Gastrocnemius medialis (tissue), 4 donors: ENCODE results near the gene SH3GL3. TPM values are rescaled to one million over a fixed set of nuclear protein-coding genes. Genes with fewer than 3 reads are reported as not detected.

Source experiments
- ATAC-seq, 2 donors: fragments of 150-250 bp; one replicate each; pipeline ENCODE4 v1.9.1; 2016
- DNase-seq, 2 donors: peaks; one replicate each; pipeline ENCODE4 v3.0.0-alpha.2; 2019
- H3K27ac ChIP-seq, 4 donors: fragments of 200-600 bp; sonication (generic); 1 replicate in 1 of 4; 2 replicates in 3 of 4; pipeline ENCODE4 v1.5.1; 2016 to 2018; ENCODE audit warnings: mild to moderate bottlenecking in 2 of 4, moderate library complexity in 1 of 4
- H3K27me3 ChIP-seq, 3 donors: fragments of 200-600 bp; sonication (generic) in 2 of 3; 1 replicate in 1 of 3; 2 replicates in 2 of 3; pipeline versions ENCODE4 v1.5.1 to v1.6.0; 2016 to 2019; ENCODE audit warnings: mild to moderate bottlenecking in 1 of 3, moderate library complexity in 1 of 3
- H3K36me3 ChIP-seq, 2 donors: fragments of 200-600 bp; sonication (generic) in 1 of 2; one replicate each; pipeline ENCODE4 v1.5.1; 2017 to 2018
- H3K4me1 ChIP-seq, 2 donors: fragments of 200-600 bp; sonication (generic) in 1 of 2; one replicate each; pipeline ENCODE4 v1.5.1; 2016 to 2017; ENCODE audit warnings: mild to moderate bottlenecking in 2 of 2
- H3K4me3 ChIP-seq, 4 donors: fragments of 200-600 bp; sonication (generic) in 3 of 4; 1 replicate in 1 of 4; 2 replicates in 3 of 4; pipeline ENCODE4 v1.5.1; 2016 to 2019; ENCODE audit warnings: mild to moderate bottlenecking in 2 of 4
- H3K9me3 ChIP-seq, 3 donors: fragments of 200-600 bp; sonication (generic) in 2 of 3; 1 replicate in 1 of 3; 2 replicates in 2 of 3; pipeline ENCODE4 v1.5.1; 2016 to 2019
- CTCF ChIP-seq, 5 experiments: fragments of 450-650 bp in 3 of 5; fragments of 200-600 bp in 2 of 5; sonication (generic) in 2 of 5; IDR thresholded peaks in 4 of 5; conservative IDR thresholded peaks in 1 of 5; 1 replicate in 4 of 5; 2 replicates in 1 of 5; pipeline ENCODE4 v1.5.1; 2016 to 2019; ENCODE audit warnings: antibody characterized with exemption in 5 of 5, mild to moderate bottlenecking in 3 of 5, moderate library complexity in 3 of 5
- POLR2A ChIP-seq, 2 donors: fragments of 450-650 bp; IDR thresholded peaks; one replicate each; pipeline ENCODE4 v1.6.1; 2017; ENCODE audit warnings: antibody characterized with exemption in 2 of 2, mild to moderate bottlenecking in 2 of 2, moderate library complexity in 2 of 2
- in situ Hi-C, 4 donors: fragments of 200-750 bp; cut with MboI; loops; one replicate each; pipeline versions ENCODE4 v1.15.0 to v1.8.0; 2017; ENCODE audit warnings: low sequenced_read_pairs in 4 of 4
- intact Hi-C: fragments of 100-400 bp; cut with DNase I; formaldehyde crosslinking; loops from one replicate; pipeline ENCODE4 v1.15.1; 2023; ENCODE audit warnings: low total_unique reads
- total RNA-seq, 4 donors: library from RNA; depleted of rRNA; stranded (reverse); fragments of >200 nt; gene quantifications; one replicate each; pipeline versions ENCODE4 v1.1.0 to v1.2.3, GENCODE V29; 2016

The SH3GL3 gene
- total RNA-seq, 4 donors from 2014 or later = not detected

GRCh38 chr15:83592370-83593040, 145.4 kb downstream of the SH3GL3 start:
- TF ChIP-seq CTCF (IDR thresholded peaks at IDR 0.05 in 4 of 5, conservative IDR thresholded peaks at IDR 0.05 in 1 of 5) (no peak), POLR2A (IDR thresholded peaks at IDR 0.05) (no peak)
- DNase-seq (no peak), ATAC-seq (no peak)
- intact Hi-C loops = no loop called here
- Histone ChIP-seq H3K27ac (no peak overlapping the region), H3K4me3 (no peak overlapping the region), H3K27me3 (no peaks in the 10 kb centered on the region), H3K4me1 (no peaks in the 10 kb centered on the region), H3K9me3 (no peaks in the 10 kb centered on the region), H3K36me3 (no peaks in the 10 kb centered on the region)
- in situ Hi-C loops = no loop called here

- in situ Hi-C loops (no loop called here), intact Hi-C loops (no loop called here)
- DNase-seq (no peak), ATAC-seq (no peak)
- H3K27ac ChIP-seq = no peak overlapping the region
- no peaks in the 10 kb centered on the region for H3K4me1 ChIP-seq
- TF ChIP-seq POLR2A (IDR thresholded peaks at IDR 0.05) (no peak), CTCF (IDR thresholded peaks at IDR 0.05 in 4 of 5, conservative IDR thresholded peaks at IDR 0.05 in 1 of 5) (no peak)
- H3K4me3 ChIP-seq = no peak overlapping the region
- H3K9me3 ChIP-seq = no peaks in the 10 kb centered on the region
- no peaks in the 10 kb centered on the region for H3K27me3 ChIP-seq
- H3K36me3 ChIP-seq = no peaks in the 10 kb centered on the region
Measured at GRCh38 chr15:83595191-83595590, 148.1 kb downstream of the SH3GL3 start.

GRCh38 chr15:83598031-83598430, 150.9 kb downstream of the SH3GL3 start:
- Histone ChIP-seq H3K27me3 (no peaks in the 10 kb centered on the region), H3K9me3 (no peaks in the 10 kb centered on the region), H3K4me1 (no peaks in the 10 kb centered on the region), H3K36me3 (no peaks in the 10 kb centered on the region), H3K4me3 (no peak overlapping the region), H3K27ac (no peak overlapping the region)
- ATAC-seq (no peak), DNase-seq (no peak)
- TF ChIP-seq POLR2A (IDR thresholded peaks at IDR 0.05) (no peak), CTCF (IDR thresholded peaks at IDR 0.05 in 4 of 5, conservative IDR thresholded peaks at IDR 0.05 in 1 of 5) (no peak)
- intact Hi-C loops = no loop called here
- in situ Hi-C loops = no loop called here

- Histone ChIP-seq H3K27ac (no peak overlapping the region), H3K4me1 (no peaks in the 10 kb centered on the region), H3K9me3 (no peaks in the 10 kb centered on the region), H3K36me3 (no peaks in the 10 kb centered on the region), H3K4me3 (no peak overlapping the region), H3K27me3 (no peaks in the 10 kb centered on the region)
- in situ Hi-C loops = no loop called here
- TF ChIP-seq POLR2A (IDR thresholded peaks at IDR 0.05) (no peak), CTCF (IDR thresholded peaks at IDR 0.05 in 4 of 5, conservative IDR thresholded peaks at IDR 0.05 in 1 of 5) (no peak)
- no peak for ATAC-seq
- no peak for DNase-seq
- intact Hi-C loops = no loop called here
Measured at GRCh38 chr15:83602021-83602420, 154.9 kb downstream of the SH3GL3 start.

GRCh38 chr15:83604549-83604948, 157.4 kb downstream of the SH3GL3 start:
- ATAC-seq (no peak), DNase-seq (no peak)
- no peaks in the 10 kb centered on the region for H3K36me3 ChIP-seq
- intact Hi-C loops (no loop called here), in situ Hi-C loops (no loop called here)
- no peaks in the 10 kb centered on the region for H3K27me3 ChIP-seq
- TF ChIP-seq POLR2A (IDR thresholded peaks at IDR 0.05) (no peak), CTCF (IDR thresholded peaks at IDR 0.05 in 4 of 5, conservative IDR thresholded peaks at IDR 0.05 in 1 of 5) (no peak)
- H3K4me3 ChIP-seq = no peak overlapping the region
- H3K4me1 ChIP-seq = no peaks in the 10 kb centered on the region
- H3K9me3 ChIP-seq = no peaks in the 10 kb centered on the region
- H3K27ac ChIP-seq = no peak overlapping the region
